SK-N-SH (cell line): Measurements from ENCODE around the gene TEAD3.

Experiments used
- CTCF ChIP-seq: fragments of 200-600 bp; sonication (generic); IDR thresholded peaks from 2 replicates; pipeline ENCODE4 v1.6.1; 2017; ENCODE audit warnings: antibody characterized with exemption, mild to moderate bottlenecking, moderate library complexity
- EP300 ChIP-seq, 2 experiments: IDR thresholded peaks; 2 replicates each; pipeline versions ENCODE4 v1.4.0 to v1.6.1; 2012; ENCODE audit warnings: borderline replicate concordance in 1 of 2, low read depth in 1 of 2, low read length in 1 of 2
- EZH2phosphoT487 ChIP-seq: fragments of 200-600 bp; sonication (generic); IDR thresholded peaks from 2 replicates; pipeline ENCODE4 v1.6.1; 2017; ENCODE audit warnings: low read depth, mixed run types, mild to moderate bottlenecking, antibody characterized with exemption, moderate library complexity, borderline replicate concordance
- FOXM1 ChIP-seq: IDR thresholded peaks from 2 replicates; pipeline ENCODE4 v1.4.0; 2012; ENCODE audit warnings: low read depth, mild to moderate bottlenecking
- MAX ChIP-seq: IDR thresholded peaks from 2 replicates; pipeline ENCODE4 v1.4.0; 2012; ENCODE audit warnings: low read depth
- PBX3 ChIP-seq: IDR thresholded peaks from 2 replicates; pipeline ENCODE4; 2012
- SIN3A ChIP-seq: IDR thresholded peaks from 2 replicates; pipeline ENCODE4 v1.6.1; 2012; ENCODE audit warnings: low read depth, mild to moderate bottlenecking, low read length, moderate library complexity, borderline replicate concordance
- YY1 ChIP-seq: IDR thresholded peaks from 2 replicates; pipeline ENCODE4 v1.4.0; 2012; ENCODE audit warnings: low read depth, mild to moderate bottlenecking

- TF ChIP-seq CTCF (no peak), EP300 (IDR thresholded peaks at IDR 0.05; ENCODE audit: borderline replicate concordance in 1 of 2, low read depth in 1 of 2, low read length in 1 of 2) (no peak), PBX3 (no peak), FOXM1 (no peak), EZH2phosphoT487 (no peak), YY1 (no peak), MAX (no peak), SIN3A (no peak)
Measured at GRCh38 chr6:35544769-35545361, 48.0 kb upstream of the TEAD3 start.
